GM12865 (cell line): ENCODE results near the gene SNX32.

Source experiments
- DNase-seq: peaks from one replicate; pipeline ENCODE4 v3.0.0; 2010; ENCODE audit warnings: low read depth
- H3K4me3 ChIP-seq: 2 replicates; pipeline ENCODE4 v1.5.1; 2011; ENCODE audit warnings: mild to moderate bottlenecking, low read depth, low read length, control low read depth
- TF ChIP-seq, protein P1 (sequence below): IDR thresholded peaks from 2 replicates; pipeline ENCODE4 v1.5.1; 2011; ENCODE audit warnings: low read length, control low read depth, low read depth, inconsistent platforms; ENCODE audit not compliant: insufficient read depth; ENCODE audit errors: missing control alignments

The SNX32 gene

DNA sequence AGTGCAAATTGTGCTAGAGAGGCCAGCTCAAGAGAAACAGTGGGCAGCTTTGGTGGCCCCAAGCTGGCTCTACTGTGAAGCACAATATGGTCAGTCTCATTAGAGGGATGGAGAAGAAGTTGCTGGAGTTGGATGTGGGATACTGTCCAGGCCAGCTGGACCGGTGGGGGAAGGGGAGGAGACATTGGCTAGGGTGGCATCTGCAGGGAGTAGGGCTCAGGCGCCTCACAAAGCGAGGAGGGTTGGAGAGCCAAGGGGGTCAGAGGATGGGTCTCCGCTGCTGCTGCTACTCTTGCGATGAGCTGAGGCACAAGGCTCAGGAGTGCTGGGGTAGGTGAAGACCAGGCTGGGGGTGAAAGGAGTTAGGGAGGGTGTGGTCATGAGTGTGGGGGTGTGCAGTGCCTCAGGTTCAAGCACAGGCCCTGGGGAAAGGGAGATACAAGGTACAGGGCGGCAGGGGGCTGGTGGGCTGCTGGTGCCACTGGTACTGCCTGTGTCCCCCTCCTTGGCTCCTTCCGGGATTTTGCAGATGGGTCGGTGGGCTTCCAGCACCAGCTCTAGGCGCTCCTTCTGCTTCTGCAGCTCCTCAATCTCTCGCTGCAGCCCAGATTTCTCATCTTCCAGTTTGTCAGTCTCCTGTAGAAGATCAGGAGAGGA, 59.0 kb downstream of the SNX32 start:
- H3K4me3 ChIP-seq = peak overlapping the region; percentile 73
- no peak for DNase-seq
- TF ChIP-seq, protein P1, sequence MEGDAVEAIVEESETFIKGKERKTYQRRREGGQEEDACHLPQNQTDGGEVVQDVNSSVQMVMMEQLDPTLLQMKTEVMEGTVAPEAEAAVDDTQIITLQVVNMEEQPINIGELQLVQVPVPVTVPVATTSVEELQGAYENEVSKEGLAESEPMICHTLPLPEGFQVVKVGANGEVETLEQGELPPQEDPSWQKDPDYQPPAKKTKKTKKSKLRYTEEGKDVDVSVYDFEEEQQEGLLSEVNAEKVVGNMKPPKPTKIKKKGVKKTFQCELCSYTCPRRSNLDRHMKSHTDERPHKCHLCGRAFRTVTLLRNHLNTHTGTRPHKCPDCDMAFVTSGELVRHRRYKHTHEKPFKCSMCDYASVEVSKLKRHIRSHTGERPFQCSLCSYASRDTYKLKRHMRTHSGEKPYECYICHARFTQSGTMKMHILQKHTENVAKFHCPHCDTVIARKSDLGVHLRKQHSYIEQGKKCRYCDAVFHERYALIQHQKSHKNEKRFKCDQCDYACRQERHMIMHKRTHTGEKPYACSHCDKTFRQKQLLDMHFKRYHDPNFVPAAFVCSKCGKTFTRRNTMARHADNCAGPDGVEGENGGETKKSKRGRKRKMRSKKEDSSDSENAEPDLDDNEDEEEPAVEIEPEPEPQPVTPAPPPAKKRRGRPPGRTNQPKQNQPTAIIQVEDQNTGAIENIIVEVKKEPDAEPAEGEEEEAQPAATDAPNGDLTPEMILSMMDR = no peak

DNA sequence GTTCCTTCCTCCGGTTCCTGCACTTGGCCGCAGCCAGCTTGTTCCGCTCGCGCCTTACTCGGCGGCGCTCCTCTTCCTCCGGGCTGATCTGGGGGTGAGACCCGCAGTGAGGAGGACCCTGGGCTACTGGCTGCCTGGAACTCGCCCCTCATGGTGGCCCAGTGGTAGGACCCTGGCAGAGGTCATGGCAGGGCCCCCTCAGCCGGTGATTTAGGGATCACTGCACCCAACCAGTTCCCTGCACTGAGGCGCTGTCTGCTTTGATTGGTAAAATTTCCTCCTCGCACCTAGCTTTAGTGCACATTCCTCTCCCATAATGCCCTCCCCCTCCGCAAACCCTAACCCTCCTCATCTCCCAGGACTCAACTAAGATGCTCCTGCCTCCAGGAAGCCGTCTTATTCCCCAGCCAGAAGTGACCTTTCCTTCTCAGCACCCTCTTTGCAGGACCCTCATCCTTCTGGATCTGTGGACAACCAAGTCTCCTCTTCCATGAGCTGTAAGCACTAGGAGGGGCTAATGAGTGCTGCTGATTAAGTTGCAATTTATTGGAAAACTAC, 60.4 kb downstream of the SNX32 start:
- DNase-seq = peak; percentile 68
- TF ChIP-seq, protein P1 = no peak
- H3K4me3 ChIP-seq = peak overlapping the region; percentile 73

DNA sequence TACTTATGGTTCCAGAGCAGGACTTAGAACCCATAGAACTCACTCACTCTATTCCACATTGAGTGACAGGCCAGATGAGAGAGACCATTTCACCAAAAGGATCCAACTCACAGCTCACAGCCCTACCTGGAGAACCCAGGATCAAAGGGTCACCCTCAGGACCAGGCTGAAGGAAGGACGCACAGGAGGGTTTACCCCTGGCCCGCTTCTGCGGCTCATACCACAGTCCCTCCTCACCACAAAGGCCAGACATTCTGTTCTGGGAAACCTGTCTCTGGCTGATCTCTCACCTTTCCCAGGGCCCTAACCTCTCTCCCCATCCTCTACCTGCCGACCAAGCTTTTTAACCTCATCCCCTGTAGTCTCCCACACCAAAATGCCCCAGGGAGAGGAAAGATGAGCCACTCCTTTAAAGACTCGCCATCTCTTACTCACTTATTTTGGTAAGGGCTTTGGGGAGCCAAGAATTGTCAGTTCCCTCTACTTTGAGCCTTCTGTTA, 61.8 kb downstream of the SNX32 start:
- TF ChIP-seq, protein P1 = no peak
- DNase-seq = no peak
- no peak overlapping the region for H3K4me3 ChIP-seq

DNA sequence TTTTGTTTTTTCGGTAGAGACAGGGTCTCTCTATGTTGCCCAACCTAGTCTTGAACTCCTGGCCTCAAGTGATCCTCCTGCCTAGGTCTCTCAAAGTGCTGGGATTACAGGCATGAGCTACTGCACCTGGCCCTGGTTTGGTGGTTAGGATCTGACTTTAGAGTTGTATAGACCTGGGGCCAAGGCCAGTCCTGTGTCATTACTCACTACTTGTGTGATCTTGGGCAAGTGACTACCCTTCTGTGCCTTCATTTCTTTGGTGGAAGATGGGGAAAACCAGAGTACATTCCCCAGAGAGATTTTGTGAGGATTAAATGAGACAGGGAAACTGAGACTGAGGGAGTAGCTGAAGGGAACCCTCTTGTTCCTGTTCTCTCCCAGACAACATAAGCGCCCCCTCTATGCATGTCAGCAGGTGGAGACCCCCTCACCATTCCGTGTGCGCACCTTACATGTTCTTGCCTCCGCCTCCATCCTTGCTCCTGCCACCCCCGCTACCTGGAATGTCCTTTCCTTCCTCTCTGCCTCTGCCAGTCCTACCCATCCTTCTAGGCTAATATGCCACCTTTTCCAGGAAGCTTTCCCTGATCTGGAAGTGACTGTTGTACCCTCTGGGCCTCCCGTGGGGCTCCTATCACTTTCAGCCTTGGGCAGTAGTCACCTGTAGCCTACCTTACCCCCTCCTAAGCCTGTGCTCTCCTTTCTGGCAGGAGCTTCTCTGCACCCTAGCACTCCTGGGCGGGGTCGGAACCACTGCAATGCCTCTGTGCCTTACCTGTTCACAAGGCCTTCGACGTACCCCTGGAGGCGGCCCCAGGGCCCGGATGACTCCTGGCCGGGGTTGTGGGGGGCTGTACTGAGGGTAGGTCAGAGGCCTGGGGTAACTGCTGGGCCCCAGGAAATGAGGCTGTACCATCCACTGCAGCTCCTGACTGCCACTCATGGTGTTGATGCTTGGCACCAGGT, 62.6 kb downstream of the SNX32 start:
- DNase-seq = no peak
- TF ChIP-seq, protein P1 = no peak
- no peak overlapping the region for H3K4me3 ChIP-seq

DNA sequence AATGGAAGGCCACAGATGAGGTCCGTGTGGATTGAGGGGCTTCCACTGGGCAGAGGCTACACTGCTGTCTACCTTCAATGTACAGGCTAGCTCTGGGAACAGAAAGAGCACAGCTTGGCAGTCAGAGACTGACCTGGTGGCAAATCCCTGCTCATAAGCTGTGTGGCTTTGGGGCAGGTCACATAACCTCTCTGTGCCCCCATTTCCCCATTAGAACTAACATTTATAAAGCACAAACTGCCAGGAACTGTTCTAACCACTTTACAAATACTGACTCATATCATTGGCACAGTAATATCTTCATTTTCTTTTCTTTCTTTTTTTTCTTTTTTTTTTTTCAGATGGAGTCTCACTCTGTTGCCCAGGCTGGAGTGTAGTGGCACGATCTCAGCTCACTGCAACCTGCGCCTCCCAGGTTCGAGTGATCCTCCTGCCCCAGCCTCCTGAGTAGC, 63.3 kb downstream of the SNX32 start:
- TF ChIP-seq, protein P1 = no peak
- DNase-seq = no peak
- H3K4me3 ChIP-seq = no peak overlapping the region

DNA sequence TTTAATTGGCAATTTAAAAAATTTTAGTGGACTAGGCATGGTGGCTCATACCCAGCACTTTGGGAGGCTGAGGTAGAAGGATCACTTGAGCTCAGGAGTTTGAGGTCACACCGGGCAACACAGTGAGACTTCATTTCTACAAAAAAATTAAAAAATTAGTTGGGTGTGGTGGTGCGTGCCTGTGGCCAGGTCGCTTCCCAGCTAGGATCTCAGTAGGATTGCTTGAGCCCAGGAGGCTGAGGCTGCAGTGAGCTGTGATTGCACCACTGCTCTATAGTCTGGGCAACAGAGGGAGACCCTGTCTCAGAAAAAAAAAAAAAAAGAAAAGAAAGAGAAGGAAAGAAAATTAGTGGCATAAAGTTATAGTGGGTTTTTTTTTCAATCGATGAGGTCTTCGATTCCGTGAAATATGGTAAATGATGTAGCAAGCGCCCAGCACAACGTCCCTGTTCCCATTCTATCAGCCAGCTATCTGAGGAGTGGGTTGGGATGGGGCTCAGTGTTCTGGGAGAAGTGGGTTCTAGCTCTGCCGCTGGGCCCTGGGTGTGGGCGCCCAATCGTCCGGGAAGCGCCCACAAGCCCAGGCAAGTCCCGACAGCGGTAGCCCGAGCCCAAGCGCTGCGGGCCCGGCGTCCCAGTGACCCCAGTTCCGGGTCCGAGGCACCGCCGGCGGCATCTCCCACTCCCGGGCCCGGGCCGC, 65.0 kb downstream of the SNX32 start:
- peak overlapping the region; percentile 60 for H3K4me3 ChIP-seq
- no peak for DNase-seq
- TF ChIP-seq, protein P1 = no peak
